SK-N-SH (cell line): ENCODE results near the gene TCEANC.
"Not testable (repeated sequence)": the region's sequence is repeated elsewhere in the genome, so short reads cannot be mapped to it uniquely, and the experiment has no call there.

Experiments
- CTCF ChIP-seq: fragments of 200-600 bp; sonication (generic); IDR thresholded peaks from 2 replicates; pipeline ENCODE4 v1.6.1; 2017; ENCODE audit warnings: antibody characterized with exemption, mild to moderate bottlenecking, moderate library complexity
- ELF1 ChIP-seq: IDR thresholded peaks from 2 replicates; pipeline ENCODE4 v1.4.0; 2012
- EP300 ChIP-seq, 2 experiments: IDR thresholded peaks; 2 replicates each; pipeline versions ENCODE4 v1.4.0 to v1.6.1; 2012; ENCODE audit warnings: borderline replicate concordance in 1 of 2, low read depth in 1 of 2, low read length in 1 of 2
- GABPA ChIP-seq: IDR thresholded peaks from 2 replicates; pipeline ENCODE4 v1.4.0; 2012; ENCODE audit warnings: low read depth, mild to moderate bottlenecking
- IRF3 ChIP-seq: fragments of 150-350 bp; IDR thresholded peaks from 2 replicates; pipeline ENCODE4 v1.6.1; 2016; ENCODE audit warnings: mild to moderate bottlenecking, low read depth, low read length
- MAX ChIP-seq: IDR thresholded peaks from 2 replicates; pipeline ENCODE4 v1.4.0; 2012; ENCODE audit warnings: low read depth
- NFIC ChIP-seq: IDR thresholded peaks from 2 replicates; pipeline ENCODE4 v1.4.0; 2012; ENCODE audit warnings: borderline replicate concordance
- RAD21 ChIP-seq: IDR thresholded peaks from 2 replicates; pipeline ENCODE4 v1.6.1; 2012; ENCODE audit warnings: mild to moderate bottlenecking, low read length
- RCOR1 ChIP-seq: fragments of 150-350 bp; IDR thresholded peaks from 2 replicates; pipeline ENCODE4 v1.6.1; 2017; ENCODE audit warnings: antibody characterized with exemption, low read length
- RFX5 ChIP-seq: IDR thresholded peaks from 2 replicates; pipeline ENCODE4 v1.6.1; 2012; ENCODE audit warnings: mild to moderate bottlenecking, improper control_type of control experiment, low read length
- SMC3 ChIP-seq: IDR thresholded peaks from 2 replicates; pipeline ENCODE4 v1.6.1; 2012; ENCODE audit warnings: low read depth, low read length, improper control_type of control experiment
- TAF1 ChIP-seq: IDR thresholded peaks from 2 replicates; pipeline ENCODE4 v1.6.1; 2012; ENCODE audit warnings: low read depth, mild to moderate bottlenecking, low read length, moderate library complexity, borderline replicate concordance
- USF1 ChIP-seq: IDR thresholded peaks from 2 replicates; pipeline ENCODE4 v1.4.0; 2012; ENCODE audit warnings: low read depth, borderline replicate concordance
- USF2 ChIP-seq: fragments of 150-350 bp; IDR thresholded peaks from 2 replicates; pipeline ENCODE4 v1.6.1; 2017; ENCODE audit warnings: antibody characterized with exemption, low read length, low read depth, borderline replicate concordance

- not testable (repeated sequence) for TF ChIP-seq EP300 (IDR thresholded peaks at IDR 0.05; ENCODE audit: borderline replicate concordance in 1 of 2, low read depth in 1 of 2, low read length in 1 of 2); CTCF; TAF1; RCOR1; USF2; RFX5; GABPA; SMC3; ELF1; USF1; MAX; IRF3; RAD21; NFIC
Observed at GRCh38 chrX:13669755-13670154, 16.8 kb downstream of the TCEANC start.
